K562 (cell line): ENCODE results near the gene ATP6V0C. TPM values are rescaled to one million over a fixed set of nuclear protein-coding genes. Genes with fewer than 3 reads are reported as not detected.

Source experiments
- CHD2 ChIP-seq: IDR thresholded peaks from 2 replicates; pipeline ENCODE4 v1.6.1; 2011; ENCODE audit warnings: low read depth, low read length
- E2F8 ChIP-seq: fragments of 450-650 bp; IDR thresholded peaks from 2 replicates; pipeline ENCODE4 v1.7.1; 2018; ENCODE audit warnings: mild to moderate bottlenecking, low read depth; ENCODE audit not compliant: partially characterized antibody
- E4F1 ChIP-seq: fragments of 250-450 bp; sonication (Bioruptor Pico); IDR thresholded peaks from 2 replicates; pipeline ENCODE4 v1.5.0; 2021; ENCODE audit warnings: mild to moderate bottlenecking, borderline replicate concordance
- GTF2B ChIP-seq: IDR thresholded peaks from 2 replicates; pipeline ENCODE4 v1.6.1; 2011; ENCODE audit not compliant: insufficient read length; ENCODE audit errors: extremely low read depth
- MEF2A ChIP-seq: IDR thresholded peaks from 2 replicates; pipeline ENCODE4 v1.6.1; 2011; ENCODE audit warnings: low read depth, mild to moderate bottlenecking, low read length, moderate library complexity; ENCODE audit not compliant: control insufficient read depth
- RAD21 ChIP-seq, 2 experiments: fragments of 250-450 bp in 1 of 2; fragments of 450-650 bp in 1 of 2; sonication (Bioruptor Pico) in 1 of 2; formaldehyde crosslinking in 1 of 2; IDR thresholded peaks in 1 of 2; conservative IDR thresholded peaks in 1 of 2; 2 replicates each; pipeline versions ENCODE4 v1.4.0 to v1.8.0; 2020 to 2022; ENCODE audit warnings: mild to moderate bottlenecking in 2 of 2, moderate library complexity in 1 of 2
- REST ChIP-seq, 2 experiments: fragments of 450-650 bp; formaldehyde crosslinking in 1 of 2; IDR thresholded peaks; 2 replicates each; pipeline versions ENCODE4 v1.4.0 to v1.6.1; 2014 to 2020; ENCODE audit warnings: mild to moderate bottlenecking in 2 of 2, borderline replicate concordance in 1 of 2, low read depth in 1 of 2
- SETDB1 ChIP-seq: IDR thresholded peaks from one replicate; pipeline ENCODE4 v1.6.1; 2012; ENCODE audit warnings: low read length, control low read depth, inconsistent platforms
- ZBTB34 ChIP-seq: fragments of 250-450 bp; sonication (Bioruptor Pico); IDR thresholded peaks from 2 replicates; pipeline ENCODE4 v1.8.0; 2021; ENCODE audit warnings: mild to moderate bottlenecking, moderate library complexity
- polyA plus RNA-seq, 8 experiments: library from polyadenylated mRNA; depleted of rRNA in 4 of 8; stranded (reverse) in 5 of 8; unstranded in 3 of 8; fragments of >200 nt; fragmentation: Nextera tagmentation in 2 of 8; fragmentation: Illumina TruSeq in 1 of 8; extraction: Ambion mirVana in 2 of 8; extraction: Trizol in 1 of 8; gene quantifications; 2 replicates each; pipeline versions ENCODE4 v1.2.1 to v1.2.3, GENCODE V29; 2011 to 2014; ENCODE audit warnings: inconsistent platforms in 1 of 8, missing spikeins in 1 of 8
- total RNA-seq, 7 experiments: library from RNA; depleted of rRNA in 6 of 7; stranded (reverse); fragments of >200 nt in 6 of 7; fragmentation: Illumina TruSeq in 2 of 7; extraction: Trizol in 2 of 7; gene quantifications; 2 replicates each; pipeline versions ENCODE4 v1.2.1 to v1.2.3, GENCODE V29; 2011 to 2021; ENCODE audit warnings: low replicate concordance in 1 of 7

The ATP6V0C gene
- total and polyA plus RNA-seq, 9 of the 15 experiments (the other 6 are each of a cell fraction or from before 2014, with no cell fraction given), result 2.9 to 228 (median 22.7) TPM

DNA sequence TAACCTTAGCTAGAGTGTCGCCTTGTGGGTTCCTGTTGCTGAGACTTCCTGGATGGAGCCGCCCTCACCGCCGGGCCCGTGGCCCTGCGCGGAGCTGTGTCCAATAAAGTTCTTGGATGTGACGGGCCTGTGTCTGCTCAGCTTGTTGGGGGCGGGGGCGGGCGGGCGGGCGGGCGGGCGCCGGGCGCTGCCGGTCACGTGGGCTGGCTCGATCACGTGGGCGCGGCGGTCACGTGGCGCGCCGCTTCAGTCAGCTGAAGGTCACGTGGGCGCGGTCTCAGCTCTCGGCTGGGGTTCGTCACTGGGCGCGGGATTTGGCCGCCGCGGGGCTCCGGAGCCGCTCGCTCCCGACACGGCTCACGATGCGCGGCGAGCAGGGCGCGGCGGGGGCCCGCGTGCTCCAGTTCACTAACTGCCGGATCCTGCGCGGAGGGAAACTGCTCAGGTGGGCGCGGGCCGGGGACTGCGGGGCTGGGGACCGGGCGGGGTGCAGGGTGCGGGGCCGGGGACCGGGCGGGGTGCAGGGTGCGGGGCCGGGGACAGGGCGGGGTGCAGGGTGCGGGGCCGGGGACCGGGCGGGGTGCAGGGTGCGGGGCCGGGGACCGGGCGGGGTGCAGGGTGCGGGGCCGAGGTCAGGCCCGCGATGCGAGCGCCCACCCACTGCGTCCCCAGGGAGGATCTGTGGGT lies 6.5 kb downstream of the ATP6V0C start, which contains the start of gene AMDHD2 (continued):
- 0 out of 2 replicates have a peak, but pooled peaks have one; percentile 19 for TF ChIP-seq MEF2A
- TF ChIP-seq SETDB1, result peak; percentile 40
- TF ChIP-seq E2F8, result peak; percentile 44
- 0 out of 4 replicates have a peak, but pooled peaks of 1 of the 2 experiments have one; percentile 4 for TF ChIP-seq RAD21 (CRISPR knock-in tag; conservative IDR thresholded peaks at IDR 0.05 in 1 of 2, IDR thresholded peaks at IDR 0.05 in 1 of 2)
- TF ChIP-seq E4F1 (CRISPR knock-in tag), result no peak
- TF ChIP-seq REST (IDR thresholded peaks at IDR 0.05; ENCODE audit: borderline replicate concordance), result peak; percentile 97
- no peak for TF ChIP-seq REST (CRISPR knock-in tag; IDR thresholded peaks at IDR 0.05; ENCODE audit: low read depth)
- no peak for TF ChIP-seq GTF2B
- TF ChIP-seq CHD2, result peak; percentile 91
- TF ChIP-seq ZBTB34 (CRISPR knock-in tag), result no peak
